ENCODE measurements around the gene PTPN14. TPM values are rescaled to one million over a fixed set of nuclear protein-coding genes. Genes with fewer than 3 reads are reported as not detected.

Gene PTPN14
- total and polyA plus RNA-seq, 2 of the 4 experiments (the other 2 are of a cell fraction): 21.5 to 31.7 TPM

- Histone ChIP-seq H3K4me2 (ENCODE audit: low read depth, low read length) (no peak overlapping the region), H3K9me1 (ENCODE audit: insufficient read depth, low read length) (peaks cover 23% of the 10 kb centered on the region), H2BK120ac (ENCODE audit: low read depth, low read length) (no peak overlapping the region), H3K9ac (ENCODE audit: low read depth, low read length) (no peak overlapping the region), H3K14ac (replicated peaks; ENCODE audit: low read depth, low read length) (no peak overlapping the region), H4K8ac (ENCODE audit: low read depth in 2 of 2, low read length in 2 of 2) (no peak overlapping the region), H3K36me3 (ENCODE audit: control insufficient read depth, insufficient read depth, low read length) (peaks cover 37% of the 10 kb centered on the region), H2BK20ac (ENCODE audit: low read depth, low read length) (no peak overlapping the region), H3K56ac (ENCODE audit: extremely low read depth, insufficient read depth, low read length) (no peak overlapping the region), H2AK9ac (replicated peaks; ENCODE audit: low read depth, low read length, poor library complexity) (no peak overlapping the region), H3K18ac (ENCODE audit: low read depth, low read length) (no peak overlapping the region), H3K4me1 (ENCODE audit: control insufficient read depth, insufficient read depth, low read length) (peaks cover 12% of the 10 kb centered on the region), H4K5ac (ENCODE audit: low read depth, low read length) (no peak overlapping the region), H3K23ac (ENCODE audit: low read depth, low read length) (no peak overlapping the region), H2AK5ac (ENCODE audit: low read depth, low read length) (no peak overlapping the region), H3K27ac (ENCODE audit: insufficient read depth, low read length) (no peak overlapping the region), H2AFZ (replicated peaks; ENCODE audit: low read length, poor library complexity) (no peak overlapping the region), H3K27me3 (ENCODE audit: control insufficient read depth, insufficient read depth, low read length) (no peaks in the 10 kb centered on the region), H2BK15ac (ENCODE audit: low read depth, low read length) (no peak overlapping the region), H3K79me1 (ENCODE audit: low read depth in 1 of 2, low read length in 2 of 2) (peaks cover 28 to 51% of the 10 kb centered on the region in 2 experiments), H4K20me1 (ENCODE audit: insufficient read depth, low read length) (peaks cover 4% of the 10 kb centered on the region; the same call in 1 of the 2 replicates), H3K9me3 (ENCODE audit: control insufficient read depth, insufficient read depth, low read length) (no peaks in the 10 kb centered on the region), H2BK5ac (ENCODE audit: low read depth, low read length, poor library complexity, severe bottlenecking) (no peak overlapping the region), H3K4me3 (ENCODE audit: insufficient read depth, low read depth, low read length) (no peak overlapping the region), H3K4ac (ENCODE audit: low read depth, low read length) (no peak overlapping the region), H4K91ac (ENCODE audit: insufficient read depth, low read depth, low read length) (no peak overlapping the region)
- ChIA-PET POLR2A (ENCODE audit: unreplicated experiment) (no interaction called here), CTCF (interaction anchor here (1.2 to 1.4 kb wide), 2 partner anchors 195 to 238 kb away, joined by 3 read pairs; no protein-coding TSS in a partner anchor)
- no CpG with 5 or more reads among the region's 4 CpGs for WGBS, 2 experiments (ENCODE audit: extremely low coverage in 2 of 2, insufficient read length in 1 of 2)
- in situ Hi-C loops (cut with MboI; ENCODE audit: low sequenced_read_pairs): loop anchor here (5.0 kb wide), 1 partner anchor 198 kb away; no protein-coding TSS in a partner anchor
- TF ChIP-seq, protein P1, sequence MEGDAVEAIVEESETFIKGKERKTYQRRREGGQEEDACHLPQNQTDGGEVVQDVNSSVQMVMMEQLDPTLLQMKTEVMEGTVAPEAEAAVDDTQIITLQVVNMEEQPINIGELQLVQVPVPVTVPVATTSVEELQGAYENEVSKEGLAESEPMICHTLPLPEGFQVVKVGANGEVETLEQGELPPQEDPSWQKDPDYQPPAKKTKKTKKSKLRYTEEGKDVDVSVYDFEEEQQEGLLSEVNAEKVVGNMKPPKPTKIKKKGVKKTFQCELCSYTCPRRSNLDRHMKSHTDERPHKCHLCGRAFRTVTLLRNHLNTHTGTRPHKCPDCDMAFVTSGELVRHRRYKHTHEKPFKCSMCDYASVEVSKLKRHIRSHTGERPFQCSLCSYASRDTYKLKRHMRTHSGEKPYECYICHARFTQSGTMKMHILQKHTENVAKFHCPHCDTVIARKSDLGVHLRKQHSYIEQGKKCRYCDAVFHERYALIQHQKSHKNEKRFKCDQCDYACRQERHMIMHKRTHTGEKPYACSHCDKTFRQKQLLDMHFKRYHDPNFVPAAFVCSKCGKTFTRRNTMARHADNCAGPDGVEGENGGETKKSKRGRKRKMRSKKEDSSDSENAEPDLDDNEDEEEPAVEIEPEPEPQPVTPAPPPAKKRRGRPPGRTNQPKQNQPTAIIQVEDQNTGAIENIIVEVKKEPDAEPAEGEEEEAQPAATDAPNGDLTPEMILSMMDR (conservative IDR thresholded peaks at IDR 0.05; ENCODE audit: low read depth, low read length): no peak
- no peak for TF ChIP-seq MAFK (IDR thresholded peaks at IDR 0.05; ENCODE audit: low read depth, low read length)
- TF ChIP-seq, protein P2, sequence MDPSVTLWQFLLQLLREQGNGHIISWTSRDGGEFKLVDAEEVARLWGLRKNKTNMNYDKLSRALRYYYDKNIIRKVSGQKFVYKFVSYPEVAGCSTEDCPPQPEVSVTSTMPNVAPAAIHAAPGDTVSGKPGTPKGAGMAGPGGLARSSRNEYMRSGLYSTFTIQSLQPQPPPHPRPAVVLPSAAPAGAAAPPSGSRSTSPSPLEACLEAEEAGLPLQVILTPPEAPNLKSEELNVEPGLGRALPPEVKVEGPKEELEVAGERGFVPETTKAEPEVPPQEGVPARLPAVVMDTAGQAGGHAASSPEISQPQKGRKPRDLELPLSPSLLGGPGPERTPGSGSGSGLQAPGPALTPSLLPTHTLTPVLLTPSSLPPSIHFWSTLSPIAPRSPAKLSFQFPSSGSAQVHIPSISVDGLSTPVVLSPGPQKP (IDR thresholded peaks at IDR 0.05; ENCODE audit: borderline replicate concordance, low read depth, low read length): no peak
- TF ChIP-seq NFE2L2 (IDR thresholded peaks at IDR 0.05; ENCODE audit: low read depth, low read length): no peak
- no peak for TF ChIP-seq RCOR1 (IDR thresholded peaks at IDR 0.05; ENCODE audit: insufficient replicate concordance, low read length)
- no peak for TF ChIP-seq FOS (IDR thresholded peaks at IDR 0.05; ENCODE audit: low read depth, low read length)
- TF ChIP-seq POLR2A (IDR thresholded peaks at IDR 0.05; ENCODE audit: low read depth, low read length): no peak
- no peak for TF ChIP-seq CHD1 (IDR thresholded peaks at IDR 0.05; ENCODE audit: low read depth, low read length)
- TF ChIP-seq, protein P3, sequence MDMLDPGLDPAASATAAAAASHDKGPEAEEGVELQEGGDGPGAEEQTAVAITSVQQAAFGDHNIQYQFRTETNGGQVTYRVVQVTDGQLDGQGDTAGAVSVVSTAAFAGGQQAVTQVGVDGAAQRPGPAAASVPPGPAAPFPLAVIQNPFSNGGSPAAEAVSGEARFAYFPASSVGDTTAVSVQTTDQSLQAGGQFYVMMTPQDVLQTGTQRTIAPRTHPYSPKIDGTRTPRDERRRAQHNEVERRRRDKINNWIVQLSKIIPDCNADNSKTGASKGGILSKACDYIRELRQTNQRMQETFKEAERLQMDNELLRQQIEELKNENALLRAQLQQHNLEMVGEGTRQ (IDR thresholded peaks at IDR 0.05; ENCODE audit: low read depth, low read length): no peak
- TF ChIP-seq CEBPB (IDR thresholded peaks at IDR 0.05; ENCODE audit: low read depth, low read length): no peak
- TF ChIP-seq SMC3 (IDR thresholded peaks at IDR 0.05; ENCODE audit: low read depth, low read length): no peak
- no peak for TF ChIP-seq RAD21 (IDR thresholded peaks at IDR 0.05; ENCODE audit: low read length)
- no peak for TF ChIP-seq RFX5 (IDR thresholded peaks at IDR 0.05; ENCODE audit: low read depth, low read length)
- no peak for TF ChIP-seq MAZ (IDR thresholded peaks at IDR 0.05; ENCODE audit: borderline replicate concordance, low read depth, low read length)
- no peak for TF ChIP-seq BHLHE40 (IDR thresholded peaks at IDR 0.05; ENCODE audit: low read depth, low read length)
- TF ChIP-seq MXI1 (IDR thresholded peaks at IDR 0.05; ENCODE audit: borderline replicate concordance, low read depth, low read length): no peak
- ATAC-seq (ENCODE audit: low read depth) (no peak), DNase-seq (peak; percentile 16)
- dilution Hi-C loops (cut with HindIII; ENCODE audit: low sequenced_read_pairs, unreplicated experiment): no loop called here
- no TSS peak for BruUV-seq (replicated peaks)
- intact Hi-C loops (cut with micrococcal nuclease): loop anchor here (5.0 kb wide), 2 partner anchors 163 to 193 kb away; partner anchors contain the start of gene PTPN14
Observed at GRCh38 chr1:214389734-214390133, 161.7 kb downstream of the PTPN14 start.

Measured in IMR-90 (cell line).